HepG2 (cell line): Measurements from ENCODE around the gene C1QC. TPM values are rescaled to one million over a fixed set of nuclear protein-coding genes. Genes with fewer than 3 reads are reported as not detected.

Experiments
- ATAC-seq: fragments of 200-7000 bp; cut with Tn5 transposase; 3 replicates; pipeline ENCODE4 v1.9.1; 2020; ENCODE audit warnings: mild to moderate bottlenecking, moderate library complexity
- BruUV-seq: library from RNA; stranded (reverse); fragments of 400-500 nt; replicated peaks from 2 replicates; lab custom pipeline; 2021; lab: Mats Ljungman, UMichigan
- CTCF ChIA-PET: fragments of 300-600 bp; formaldehyde crosslinking; extraction: SDS; loops from one replicate; lab custom pipeline; 2021; ENCODE audit warnings: low total read pairs, inconsistent platforms, low intra/inter-chr PET ratio; lab: Yijun Ruan, JAX
- POLR2A ChIA-PET: fragments of 350-600 bp; sonication (Branson Sonifier 250); formaldehyde crosslinking; loops from one replicate; lab custom pipeline; 2020; ENCODE audit warnings: antibody characterized with exemption, inconsistent platforms; lab: Yijun Ruan, JAX
- DNase-seq: peaks from one replicate; pipeline ENCODE4 v3.0.0-alpha.2; 2015; ENCODE audit warnings: low spot score
- FAIRE-seq: peaks from 3 replicates; lab custom pipeline; 2011; peaks lifted over from hg19 to GRCh38; lab: Jason Lieb, UNC
- H2AFZ ChIP-seq: one replicate; pipeline ENCODE4 v1.6.1; 2011; ENCODE audit warnings: low read length, inconsistent platforms
- H3K27ac ChIP-seq: fragments of 300-600 bp; 3 replicates; pipeline ENCODE4 v1.8.0; 2011; ENCODE audit warnings: mixed run types, mild to moderate bottlenecking, mixed read lengths, low read length, inconsistent platforms; ENCODE audit not compliant: insufficient read depth; ENCODE audit errors: extremely low read length
- H3K27me3 ChIP-seq, 2 experiments: fragments of 200-600 bp in 1 of 2; 2 replicates in 1 of 2; 3 replicates in 1 of 2; pipeline versions ENCODE4 v1.6.0 to v1.8.0; 2011; ENCODE audit warnings: low read length in 2 of 2, mild to moderate bottlenecking in 2 of 2, moderate library complexity in 2 of 2, inconsistent platforms in 1 of 2; ENCODE audit not compliant: insufficient read depth in 2 of 2, control insufficient read depth in 1 of 2
- H3K36me3 ChIP-seq, 2 experiments: fragments of 200-600 bp in 1 of 2; replicated peaks in 1 of 2; 2 replicates in 1 of 2; 3 replicates in 1 of 2; pipeline versions ENCODE4 v1.5.1 to v1.8.0; 2011; ENCODE audit warnings: low read length in 2 of 2, inconsistent platforms in 1 of 2; ENCODE audit not compliant: insufficient read depth in 2 of 2, control insufficient read depth in 1 of 2
- H3K4me1 ChIP-seq: 2 replicates; pipeline ENCODE4 v1.5.1; 2012; ENCODE audit warnings: low read length, inconsistent platforms; ENCODE audit not compliant: insufficient read depth
- H3K4me2 ChIP-seq: 2 replicates; pipeline ENCODE4 v1.6.0; 2011; ENCODE audit warnings: low read depth, low read length, inconsistent platforms
- H3K4me3 ChIP-seq, 3 experiments: fragments of 200-600 bp in 1 of 3; sonication (generic), shearing (Covaris generic) in 1 of 3; replicated peaks in 1 of 3; 2 replicates each; pipeline ENCODE4 v1.5.1; 2011 to 2016; ENCODE audit warnings: low read length in 3 of 3, inconsistent platforms in 2 of 3, low read depth in 2 of 3, mild to moderate bottlenecking in 2 of 3, control low read depth in 1 of 3, mixed read lengths in 1 of 3; ENCODE audit not compliant: insufficient read depth in 1 of 3
- H3K79me2 ChIP-seq: one replicate; pipeline ENCODE4 v1.6.1; 2011; ENCODE audit warnings: low read length, inconsistent platforms; ENCODE audit not compliant: insufficient read depth
- H3K9ac ChIP-seq: 2 replicates; pipeline ENCODE4 v1.6.0; 2011; ENCODE audit warnings: mild to moderate bottlenecking, low read depth, low read length, inconsistent platforms; ENCODE audit not compliant: insufficient read depth
- H3K9me3 ChIP-seq: 2 replicates; pipeline ENCODE4 v1.5.1; 2012; ENCODE audit warnings: mild to moderate bottlenecking, low read length
- H4K20me1 ChIP-seq: 2 replicates; pipeline ENCODE4 v1.6.0; 2011; ENCODE audit warnings: inconsistent platforms, mild to moderate bottlenecking, low read length, moderate library complexity; ENCODE audit not compliant: insufficient read depth
- BHLHE40 ChIP-seq: IDR thresholded peaks from 2 replicates; pipeline ENCODE4 v1.6.1; 2011; ENCODE audit warnings: low read length, improper control_type of control experiment
- BRF2 ChIP-seq: sonication (generic); formaldehyde crosslinking; IDR thresholded peaks from 2 replicates; pipeline ENCODE4 v1.8.1; 2022; ENCODE audit warnings: mild to moderate bottlenecking, missing genetic modification reagents
- DRAP1 ChIP-seq: IDR thresholded peaks from 2 replicates; pipeline ENCODE4 v1.6.1; 2016; ENCODE audit warnings: missing genetic modification reagents, missing compliant biosample characterization
- EED ChIP-seq: sonication (generic); formaldehyde crosslinking; IDR thresholded peaks from 2 replicates; pipeline ENCODE4 v1.5.0; 2020; ENCODE audit warnings: mild to moderate bottlenecking, missing genetic modification reagents
- HNRNPH1 ChIP-seq: fragments of 200-400 bp; formaldehyde crosslinking; optimal IDR thresholded peaks from 2 replicates; pipeline ENCODE3; 2017; ENCODE audit warnings: mild to moderate bottlenecking, low read depth, low read length
- HNRNPL ChIP-seq: fragments of 200-400 bp; formaldehyde crosslinking; IDR thresholded peaks from 2 replicates; pipeline ENCODE4 v1.6.1; 2017; ENCODE audit warnings: mild to moderate bottlenecking, low read depth, low read length
- JDP2 ChIP-seq: sonication (generic); formaldehyde crosslinking; IDR thresholded peaks from 2 replicates; pipeline ENCODE4 v1.8.1; 2022; ENCODE audit warnings: missing genetic modification reagents, borderline replicate concordance
- JUND ChIP-seq: sonication (generic); formaldehyde crosslinking; IDR thresholded peaks from 2 replicates; pipeline ENCODE4 v1.8.0; 2022; ENCODE audit warnings: mild to moderate bottlenecking, missing genetic modification reagents
- MAF1 ChIP-seq: sonication (generic); formaldehyde crosslinking; IDR thresholded peaks from 2 replicates; pipeline ENCODE4 v1.5.0; 2020; ENCODE audit warnings: missing genetic modification reagents, borderline replicate concordance
- MEIS1 ChIP-seq: sonication (generic); formaldehyde crosslinking; IDR thresholded peaks from 2 replicates; pipeline ENCODE4 v1.9.0; 2021; ENCODE audit warnings: mild to moderate bottlenecking, missing genetic modification reagents, moderate library complexity, borderline replicate concordance
- MTF1 ChIP-seq: sonication (generic); formaldehyde crosslinking; IDR thresholded peaks from 2 replicates; pipeline ENCODE4 v1.5.0; 2020; ENCODE audit warnings: missing genetic modification reagents
- MXD3 ChIP-seq: IDR thresholded peaks from 2 replicates; pipeline ENCODE4 v1.6.1; 2016; ENCODE audit warnings: mild to moderate bottlenecking, missing biosample characterization, missing genetic modification reagents
- PRDM10 ChIP-seq: sonication (generic); formaldehyde crosslinking; IDR thresholded peaks from 2 replicates; pipeline ENCODE4 v1.4.0; 2020; ENCODE audit warnings: low read depth, missing genetic modification reagents
- RXRA ChIP-seq: sonication (generic); formaldehyde crosslinking; IDR thresholded peaks from 2 replicates; pipeline ENCODE4 v1.5.1; 2020; ENCODE audit warnings: missing genetic modification reagents
- SP5 ChIP-seq: IDR thresholded peaks from 2 replicates; pipeline ENCODE4 v1.6.1; 2016; ENCODE audit warnings: low read depth, borderline replicate concordance
- ZNF292 ChIP-seq: sonication (generic); formaldehyde crosslinking; IDR thresholded peaks from 2 replicates; pipeline ENCODE4 v1.8.1; 2022; ENCODE audit warnings: mild to moderate bottlenecking, low read depth, missing genetic modification reagents, borderline replicate concordance
- ZNF512 ChIP-seq: sonication (generic); formaldehyde crosslinking; IDR thresholded peaks from 2 replicates; pipeline ENCODE4 v1.4.0; 2020; ENCODE audit warnings: mild to moderate bottlenecking, missing genetic modification reagents
- ZNF766 ChIP-seq: sonication (generic); formaldehyde crosslinking; IDR thresholded peaks from 2 replicates; pipeline ENCODE4 v1.5.0; 2020; ENCODE audit warnings: missing genetic modification reagents, borderline replicate concordance
- ZSCAN22 ChIP-seq: sonication (generic); formaldehyde crosslinking; IDR thresholded peaks from 2 replicates; pipeline ENCODE4 v1.4.0; 2020; ENCODE audit warnings: mild to moderate bottlenecking, missing genetic modification reagents
- WGBS: methylation state at CpG from one replicate; pipeline ENCODE4 v1.1.6; 2017; ENCODE audit warnings: low lambda C conversion rate; 5-methylcytosine and 5-hydroxymethylcytosine counted together
- in situ Hi-C: cut with HindIII; loops from 2 replicates; pipeline ENCODE4 v1.10.0; 2017; ENCODE audit warnings: low pct_unique_long_range_greater_than_20kb; ENCODE audit not compliant: extremely low pct_ligation_motif_present
- intact Hi-C: fragments of 100-400 bp; cut with micrococcal nuclease; formaldehyde crosslinking; loops from one replicate; pipeline ENCODE4 v1.10.0; 2022; ENCODE audit not compliant: unreplicated experiment
- polyA plus RNA-seq, 8 experiments: library from polyadenylated mRNA; depleted of rRNA in 3 of 8; stranded (reverse) in 7 of 8; unstranded in 1 of 8; fragments of >200 nt; fragmentation: Illumina TruSeq in 4 of 8; extraction: Trizol in 4 of 8; gene quantifications; 2 replicates each; pipeline versions ENCODE4 v1.2.1 to v1.2.3, GENCODE V29; 2011 to 2016; ENCODE audit warnings: low read depth in 4 of 8, missing spikeins in 1 of 8, mixed read lengths in 1 of 8; ENCODE audit not compliant: insufficient read depth in 1 of 8
- total RNA-seq, 5 experiments: library from RNA; depleted of rRNA; stranded (reverse); fragments of >200 nt; fragmentation: Illumina TruSeq; extraction: Trizol; gene quantifications; 2 replicates each; pipeline ENCODE4 v1.2.3, GENCODE V29; 2016; ENCODE audit warnings: low read depth in 1 of 5

Gene C1QC
- total and polyA plus RNA-seq, 2 of the 13 experiments (the other 11 are each of a cell fraction or from before 2014, with no cell fraction given) = not detected

GRCh38 chr1:22666412-22666811 lies 23.0 kb downstream of the C1QC start:
- no peak overlapping the region for H3K4me2 ChIP-seq
- H3K27ac ChIP-seq = no peak overlapping the region
- H2AFZ ChIP-seq = no peak overlapping the region
- FAIRE-seq (no peak), DNase-seq (no peak), ATAC-seq (no peak)
- WGBS = 1% methylated on average over 2 of the region's 2 CpGs
- ChIA-PET CTCF (interaction anchor here (1.7 kb wide), 1 partner anchor 264 kb away, joined by 7 read pairs; no protein-coding TSS in a partner anchor), POLR2A (no interaction called here)
- H3K27me3 ChIP-seq = no peaks in the 10 kb centered on the region; a peak in 4 of 5 replicates
- H3K4me1 ChIP-seq = no peaks in the 10 kb centered on the region
- in situ Hi-C loops = no loop called here
- intact Hi-C loops = no loop called here
- no peaks in the 10 kb centered on the region for H3K79me2 ChIP-seq
- H4K20me1 ChIP-seq = no peaks in the 10 kb centered on the region
- TF ChIP-seq JDP2 (CRISPR knock-in tag) (no peak), SP5 (CRISPR knock-in tag) (no peak), HNRNPH1 (no peak), ZSCAN22 (CRISPR knock-in tag) (no peak), HNRNPL (no peak), ZNF292 (CRISPR knock-in tag) (no peak), JUND (no peak), DRAP1 (CRISPR knock-in tag) (no peak), MTF1 (CRISPR knock-in tag) (no peak), RXRA (no peak), ZNF512 (CRISPR knock-in tag) (no peak), BHLHE40 (no peak), BRF2 (CRISPR knock-in tag) (no peak), EED (CRISPR knock-in tag) (no peak), MEIS1 (CRISPR knock-in tag) (no peak), MAF1 (CRISPR knock-in tag) (no peak), PRDM10 (no peak), ZNF766 (CRISPR knock-in tag) (no peak), MXD3 (CRISPR knock-in tag) (no peak)
- BruUV-seq = no TSS peak
- no peaks in the 10 kb centered on the region for H3K36me3 ChIP-seq
- no peaks in the 10 kb centered on the region for H3K9me3 ChIP-seq
- H3K4me3 ChIP-seq = no peak overlapping the region
- H3K9ac ChIP-seq = no peak overlapping the region
